Ishikawa (cell line): ENCODE measurements around the gene PRDM1.

Experiments
- CEBPB ChIP-seq: IDR thresholded peaks from 2 replicates; pipeline ENCODE4 v1.6.1; 2012
- CREB1 ChIP-seq: IDR thresholded peaks from 2 replicates; pipeline ENCODE4 v1.6.1; 2012; ENCODE audit warnings: low read depth
- EGR1 ChIP-seq: IDR thresholded peaks from 2 replicates; pipeline ENCODE4 v1.6.1; 2012
- EP300 ChIP-seq: IDR thresholded peaks from 2 replicates; pipeline ENCODE4 v1.6.1; 2012; ENCODE audit warnings: borderline replicate concordance
- FOXM1 ChIP-seq: IDR thresholded peaks from 2 replicates; pipeline ENCODE4 v1.6.1; 2012; ENCODE audit warnings: low read depth, borderline replicate concordance
- MAX ChIP-seq: IDR thresholded peaks from 2 replicates; pipeline ENCODE4 v1.6.1; 2012
- NFIC ChIP-seq: IDR thresholded peaks from 2 replicates; pipeline ENCODE4 v1.6.1; 2012
- RAD21 ChIP-seq: IDR thresholded peaks from 2 replicates; pipeline ENCODE4 v1.6.1; 2012; ENCODE audit warnings: low read depth
- REST ChIP-seq: IDR thresholded peaks from 2 replicates; pipeline ENCODE4 v1.6.1; 2012; ENCODE audit warnings: low read depth, mild to moderate bottlenecking
- TAF1 ChIP-seq: IDR thresholded peaks from 2 replicates; pipeline ENCODE4 v1.6.1; 2012; ENCODE audit warnings: low read depth, mild to moderate bottlenecking
- TCF12 ChIP-seq: IDR thresholded peaks from 2 replicates; pipeline ENCODE4 v1.6.1; 2012; ENCODE audit warnings: low read depth
- YY1 ChIP-seq: IDR thresholded peaks from 2 replicates; pipeline ENCODE4 v1.6.1; 2012; ENCODE audit warnings: low read depth
- ZBTB7A ChIP-seq: IDR thresholded peaks from 2 replicates; pipeline ENCODE4 v1.6.1; 2012; ENCODE audit warnings: low read depth

GRCh38 chr6:106048336-106048735 lies 37.8 kb upstream of the PRDM1 start:
- no peak for TF ChIP-seq REST
- TF ChIP-seq CEBPB, result no peak
- no peak for TF ChIP-seq ZBTB7A
- no peak for TF ChIP-seq FOXM1
- TF ChIP-seq MAX, result no peak
- TF ChIP-seq RAD21, result no peak
- TF ChIP-seq TAF1, result no peak
- TF ChIP-seq EGR1, result no peak
- no peak for TF ChIP-seq YY1
- TF ChIP-seq TCF12, result no peak
- TF ChIP-seq CREB1, result no peak
- TF ChIP-seq EP300, result no peak
- TF ChIP-seq NFIC, result no peak
